GM12864 (cell line): ENCODE results near the gene FOSL2.
"Not testable (repeated sequence)": the region's sequence is repeated elsewhere in the genome, so short reads cannot be mapped to it uniquely, and the experiment has no call there.

ENCODE experiments used
- DNase-seq: peaks from one replicate; pipeline ENCODE4 v3.0.0-alpha.2; 2011; ENCODE audit warnings: low read depth
- H3K4me3 ChIP-seq: 2 replicates; pipeline ENCODE4 v1.5.1; 2011; ENCODE audit warnings: mild to moderate bottlenecking, low read depth, low read length, control low read depth
- TF ChIP-seq, protein P1 (sequence below): IDR thresholded peaks from 2 replicates; pipeline ENCODE4 v1.5.1; 2011; ENCODE audit warnings: low read depth, mild to moderate bottlenecking, moderate library complexity, low read length, control low read depth, inconsistent platforms; ENCODE audit errors: missing control alignments

The FOSL2 gene

DNA sequence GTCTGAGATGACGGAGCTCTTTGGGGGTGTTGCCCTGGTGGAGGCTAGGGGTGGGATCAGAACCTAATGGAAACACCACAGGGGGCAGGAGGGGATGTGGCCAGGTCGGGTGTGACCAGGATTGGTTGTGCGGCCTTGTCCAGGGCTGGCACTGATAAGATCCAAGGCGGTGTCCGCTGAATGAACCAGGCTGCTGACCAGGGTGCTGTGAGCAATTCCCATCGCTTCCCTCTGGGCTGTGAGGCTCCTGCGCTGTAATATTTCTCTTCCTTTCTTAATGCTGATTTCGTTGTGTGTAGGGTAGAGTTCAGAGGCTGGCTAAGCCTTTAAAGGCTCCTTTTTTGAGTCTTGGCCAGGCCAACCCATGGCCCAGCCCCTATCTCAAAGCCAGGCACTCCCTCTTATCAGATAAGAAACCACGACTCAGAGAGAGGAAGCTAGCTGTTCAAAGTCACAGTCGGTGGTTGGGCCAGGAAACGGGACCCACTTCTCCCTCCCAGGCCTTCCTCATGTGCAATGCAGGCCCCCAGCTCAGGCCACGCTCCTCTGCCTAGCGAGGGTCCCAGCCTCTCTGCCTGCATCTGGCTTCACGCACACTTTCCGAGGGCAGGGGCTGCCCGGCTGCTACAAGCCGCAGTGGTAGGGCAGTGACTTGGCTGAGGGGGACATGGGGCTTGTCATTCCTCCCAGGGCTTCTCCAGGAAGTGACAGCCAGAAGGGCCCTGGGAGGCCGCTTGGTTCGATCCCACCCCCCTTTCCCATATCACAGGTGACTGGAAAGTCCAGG is 26.0 kb upstream of the FOSL2 start:
- TF ChIP-seq, protein P1, sequence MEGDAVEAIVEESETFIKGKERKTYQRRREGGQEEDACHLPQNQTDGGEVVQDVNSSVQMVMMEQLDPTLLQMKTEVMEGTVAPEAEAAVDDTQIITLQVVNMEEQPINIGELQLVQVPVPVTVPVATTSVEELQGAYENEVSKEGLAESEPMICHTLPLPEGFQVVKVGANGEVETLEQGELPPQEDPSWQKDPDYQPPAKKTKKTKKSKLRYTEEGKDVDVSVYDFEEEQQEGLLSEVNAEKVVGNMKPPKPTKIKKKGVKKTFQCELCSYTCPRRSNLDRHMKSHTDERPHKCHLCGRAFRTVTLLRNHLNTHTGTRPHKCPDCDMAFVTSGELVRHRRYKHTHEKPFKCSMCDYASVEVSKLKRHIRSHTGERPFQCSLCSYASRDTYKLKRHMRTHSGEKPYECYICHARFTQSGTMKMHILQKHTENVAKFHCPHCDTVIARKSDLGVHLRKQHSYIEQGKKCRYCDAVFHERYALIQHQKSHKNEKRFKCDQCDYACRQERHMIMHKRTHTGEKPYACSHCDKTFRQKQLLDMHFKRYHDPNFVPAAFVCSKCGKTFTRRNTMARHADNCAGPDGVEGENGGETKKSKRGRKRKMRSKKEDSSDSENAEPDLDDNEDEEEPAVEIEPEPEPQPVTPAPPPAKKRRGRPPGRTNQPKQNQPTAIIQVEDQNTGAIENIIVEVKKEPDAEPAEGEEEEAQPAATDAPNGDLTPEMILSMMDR = no peak
- DNase-seq = no peak
- H3K4me3 ChIP-seq = no peak overlapping the region

GRCh38 chr2:28367667-28368356 is 24.8 kb upstream of the FOSL2 start:
- no peak for DNase-seq
- TF ChIP-seq, protein P1 = no peak

GRCh38 chr2:28368357-28368798 is 24.3 kb upstream of the FOSL2 start:
- TF ChIP-seq, protein P1 = no peak
- no peak for DNase-seq

More at GRCh38 chr2:28367667-28368356, 24.8 kb upstream of the FOSL2 start:
- no peak overlapping the region for H3K4me3 ChIP-seq

GRCh38 chr2:28369358-28369757 is 23.3 kb upstream of the FOSL2 start:
- TF ChIP-seq, protein P1 = no peak
- no peak for DNase-seq
- no peak overlapping the region for H3K4me3 ChIP-seq

More at GRCh38 chr2:28368357-28368798, 24.3 kb upstream of the FOSL2 start:
- no peak overlapping the region for H3K4me3 ChIP-seq

DNA sequence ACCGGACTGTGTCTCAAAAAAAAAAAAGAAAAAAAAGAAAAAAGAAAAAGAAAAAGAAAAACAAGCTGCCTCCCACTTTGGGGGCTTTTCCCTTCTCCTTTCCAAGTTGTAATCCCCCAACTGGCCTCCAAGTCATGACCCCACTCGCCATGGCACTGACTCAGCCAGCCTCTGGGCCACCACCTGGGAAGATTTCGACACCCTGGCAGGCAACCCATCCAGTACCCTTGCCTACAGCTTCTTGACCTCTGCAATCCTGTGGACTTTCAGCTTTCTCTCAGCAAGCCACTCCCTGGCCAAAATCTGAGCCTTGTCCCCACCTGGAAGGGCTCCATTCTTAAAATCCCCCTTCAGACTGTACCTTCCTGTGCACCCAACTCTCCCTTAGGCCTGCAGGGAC is 22.3 kb upstream of the FOSL2 start:
- no peak for DNase-seq
- TF ChIP-seq, protein P1 = no peak
- H3K4me3 ChIP-seq = no peak overlapping the region

GRCh38 chr2:28371728-28372127 is 20.9 kb upstream of the FOSL2 start:
- H3K4me3 ChIP-seq, DNase-seq: not testable (repeated sequence)

DNA sequence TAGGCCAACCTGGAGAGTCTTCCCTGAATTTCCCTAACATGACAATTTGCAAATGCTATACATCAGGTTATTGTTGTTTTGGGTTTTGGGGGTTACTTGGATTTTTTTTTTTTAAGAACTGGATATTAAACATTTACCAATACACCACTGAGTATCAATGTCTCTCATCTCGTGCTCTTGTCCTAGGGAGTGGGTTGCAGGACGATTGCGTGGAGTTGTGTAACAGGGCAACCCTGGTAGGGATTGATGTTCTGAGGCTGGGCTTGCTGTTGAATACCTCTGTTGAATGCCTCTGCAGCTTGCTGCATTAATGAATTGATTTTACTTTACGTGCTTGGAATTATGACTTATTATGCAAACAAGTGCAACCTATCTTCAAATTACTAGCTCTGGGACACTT is 18.8 kb upstream of the FOSL2 start:
- H3K4me3 ChIP-seq = no peak overlapping the region
- no peak for DNase-seq
- TF ChIP-seq, protein P1 = no peak
